GM12865 (cell line): ENCODE data around the gene FARS2.

ENCODE experiments used
- DNase-seq: peaks from one replicate; pipeline ENCODE4 v3.0.0; 2010; ENCODE audit warnings: low read depth
- H3K4me3 ChIP-seq: 2 replicates; pipeline ENCODE4 v1.5.1; 2011; ENCODE audit warnings: mild to moderate bottlenecking, low read depth, low read length, control low read depth
- TF ChIP-seq, protein P1 (sequence below): IDR thresholded peaks from 2 replicates; pipeline ENCODE4 v1.5.1; 2011; ENCODE audit warnings: low read length, control low read depth, low read depth, inconsistent platforms; ENCODE audit not compliant: insufficient read depth; ENCODE audit errors: missing control alignments

FARS2 gene

DNA sequence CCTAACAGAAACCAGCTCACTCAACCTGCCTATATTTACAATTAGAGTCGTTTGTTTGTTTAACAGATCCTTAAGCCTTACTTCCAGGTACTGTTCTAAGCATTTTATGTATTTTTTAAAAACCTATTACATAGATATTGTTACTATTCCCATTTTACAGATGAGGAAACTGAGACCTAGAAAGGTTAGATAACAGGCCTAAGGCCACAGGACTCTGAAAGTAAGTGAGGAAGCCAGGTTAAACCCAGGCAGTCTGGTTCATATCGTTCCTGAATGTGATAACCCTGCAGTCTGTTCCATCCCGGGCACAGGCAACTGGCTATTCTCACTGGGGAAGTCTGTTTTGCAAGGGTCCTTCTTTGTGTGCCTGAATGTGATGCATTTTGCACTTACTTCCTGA, 322.2 kb downstream of the FARS2 start:
- no peak overlapping the region for H3K4me3 ChIP-seq
- TF ChIP-seq, protein P1, sequence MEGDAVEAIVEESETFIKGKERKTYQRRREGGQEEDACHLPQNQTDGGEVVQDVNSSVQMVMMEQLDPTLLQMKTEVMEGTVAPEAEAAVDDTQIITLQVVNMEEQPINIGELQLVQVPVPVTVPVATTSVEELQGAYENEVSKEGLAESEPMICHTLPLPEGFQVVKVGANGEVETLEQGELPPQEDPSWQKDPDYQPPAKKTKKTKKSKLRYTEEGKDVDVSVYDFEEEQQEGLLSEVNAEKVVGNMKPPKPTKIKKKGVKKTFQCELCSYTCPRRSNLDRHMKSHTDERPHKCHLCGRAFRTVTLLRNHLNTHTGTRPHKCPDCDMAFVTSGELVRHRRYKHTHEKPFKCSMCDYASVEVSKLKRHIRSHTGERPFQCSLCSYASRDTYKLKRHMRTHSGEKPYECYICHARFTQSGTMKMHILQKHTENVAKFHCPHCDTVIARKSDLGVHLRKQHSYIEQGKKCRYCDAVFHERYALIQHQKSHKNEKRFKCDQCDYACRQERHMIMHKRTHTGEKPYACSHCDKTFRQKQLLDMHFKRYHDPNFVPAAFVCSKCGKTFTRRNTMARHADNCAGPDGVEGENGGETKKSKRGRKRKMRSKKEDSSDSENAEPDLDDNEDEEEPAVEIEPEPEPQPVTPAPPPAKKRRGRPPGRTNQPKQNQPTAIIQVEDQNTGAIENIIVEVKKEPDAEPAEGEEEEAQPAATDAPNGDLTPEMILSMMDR, result no peak
- DNase-seq, result no peak

DNA sequence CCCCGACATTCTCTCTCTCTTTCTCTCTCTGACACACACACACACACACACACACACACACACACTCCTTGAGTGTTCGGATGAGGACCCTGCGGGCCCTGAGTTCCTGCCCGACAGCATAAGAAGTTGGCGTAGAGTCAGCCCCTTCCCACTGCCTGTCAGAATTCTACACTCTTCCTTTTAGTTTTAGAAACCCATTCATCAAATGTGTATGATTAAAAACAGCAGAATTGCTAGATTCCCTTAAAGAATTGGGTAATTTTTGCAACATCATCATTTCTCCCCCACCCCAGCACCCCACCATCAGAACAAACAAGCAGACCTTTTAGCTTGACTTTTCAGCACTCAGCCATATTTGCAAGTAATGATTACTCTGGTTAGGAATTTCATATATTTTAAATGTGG, 322.8 kb downstream of the FARS2 start:
- no peak overlapping the region for H3K4me3 ChIP-seq
- TF ChIP-seq, protein P1, result no peak
- no peak for DNase-seq

DNA sequence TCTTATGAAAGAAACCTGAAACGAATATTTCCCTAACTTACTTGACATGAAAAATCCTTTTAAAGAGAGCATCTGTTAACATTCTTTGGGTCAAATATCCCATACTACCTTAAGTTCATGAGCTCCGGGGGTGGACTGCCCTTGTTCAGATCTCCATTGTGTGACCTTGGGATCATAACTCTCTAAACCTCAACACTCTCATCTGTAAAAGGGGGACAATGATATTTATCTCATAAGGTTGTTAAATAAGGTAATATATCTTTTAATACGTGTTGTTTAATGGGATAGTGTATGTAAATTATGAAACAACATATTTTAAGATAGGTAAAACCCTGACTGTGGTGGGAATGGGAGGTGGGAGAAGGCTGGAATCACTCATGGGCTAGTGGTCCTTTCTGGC, 326.3 kb downstream of the FARS2 start:
- H3K4me3 ChIP-seq, result no peak overlapping the region
- TF ChIP-seq, protein P1, result no peak
- no peak for DNase-seq

DNA sequence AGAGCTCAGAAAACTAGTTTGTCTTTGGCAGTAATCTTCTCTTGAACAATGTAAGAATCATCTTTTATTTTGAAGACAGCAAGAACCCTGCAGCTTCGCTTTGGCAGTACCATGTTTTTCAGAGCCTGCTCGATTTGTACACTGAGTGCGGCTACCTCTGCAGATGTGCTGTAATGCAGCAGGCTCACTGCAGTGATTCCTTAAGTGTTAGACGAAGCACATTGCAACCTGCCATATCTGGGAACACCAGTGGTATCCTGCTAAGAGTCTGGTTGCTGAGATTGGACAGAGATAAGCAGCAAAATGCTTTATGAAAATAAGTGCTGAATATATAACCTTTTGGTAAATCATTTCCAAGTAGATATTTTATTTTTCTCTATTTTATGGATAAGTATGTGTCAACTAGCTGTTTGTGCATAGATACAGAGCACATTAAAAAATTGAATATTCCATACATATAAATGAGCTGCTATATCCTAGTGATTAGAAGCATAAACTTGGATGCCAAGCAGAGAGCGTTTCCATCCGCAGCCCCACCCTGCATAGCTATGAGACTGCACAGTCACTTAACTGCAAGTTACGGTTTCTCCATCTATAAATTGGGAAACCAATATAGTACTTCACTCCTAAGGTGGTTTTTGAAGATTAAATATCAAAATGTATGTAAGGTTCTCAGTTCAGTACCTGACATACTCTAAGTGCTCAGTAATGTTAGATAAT, 328.3 kb downstream of the FARS2 start:
- TF ChIP-seq, protein P1, result no peak
- no peak for DNase-seq
- H3K4me3 ChIP-seq, result no peak overlapping the region

DNA sequence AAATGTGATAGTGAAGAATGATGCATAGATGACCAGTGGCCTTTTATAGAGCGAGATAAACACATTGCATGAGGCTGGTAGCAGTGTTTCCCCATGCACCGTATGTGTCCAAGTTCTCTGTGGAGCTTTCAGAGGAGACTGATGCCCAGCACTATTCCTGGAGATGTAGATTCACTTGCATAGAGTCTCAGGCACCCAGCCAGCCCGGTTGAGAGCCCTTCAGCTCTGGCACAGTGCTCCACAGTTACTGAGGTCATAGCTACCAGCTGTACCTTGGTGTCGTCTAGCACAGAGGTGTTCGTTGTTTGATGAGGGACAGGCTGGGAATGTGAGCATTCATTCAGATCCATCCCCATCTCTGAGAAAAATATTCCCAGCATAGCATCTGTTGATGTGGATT, 328.9 kb downstream of the FARS2 start:
- no peak for DNase-seq
- TF ChIP-seq, protein P1, result no peak
- H3K4me3 ChIP-seq, result no peak overlapping the region

DNA sequence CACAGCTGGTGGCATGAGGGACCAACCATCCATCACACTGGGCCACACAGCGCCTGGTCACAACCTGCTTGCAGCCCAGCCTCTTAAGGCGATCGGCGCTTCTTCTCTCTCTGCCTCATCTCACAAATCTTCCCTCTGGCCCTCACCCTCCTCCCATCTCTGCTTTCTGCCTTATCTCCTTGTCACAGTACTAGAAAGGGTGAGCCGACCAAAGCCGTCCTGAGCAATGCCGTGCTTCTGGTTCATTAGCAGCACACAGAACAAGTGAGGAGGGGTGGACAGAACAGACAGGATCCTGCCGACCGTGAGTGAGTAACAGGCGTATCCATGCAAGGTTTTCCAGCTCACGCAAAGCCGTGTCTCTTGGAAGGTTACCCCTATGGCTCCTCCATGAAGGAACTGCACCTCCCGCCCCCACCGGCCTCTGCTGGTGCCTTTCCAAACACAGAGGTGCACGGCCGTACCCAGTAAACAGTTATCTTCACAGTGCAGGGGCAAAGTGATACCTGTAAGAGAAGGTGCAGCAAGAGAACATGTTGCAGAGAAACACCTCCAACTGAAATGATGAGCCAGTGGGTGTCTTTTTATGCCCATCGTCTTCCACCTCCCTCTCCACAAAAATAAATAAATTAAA, 331.7 kb downstream of the FARS2 start:
- TF ChIP-seq, protein P1, result no peak
- no peak overlapping the region for H3K4me3 ChIP-seq
- DNase-seq, result no peak
